HG03066 (cell line): ENCODE data around the gene ZMYND8.
"Not testable (repeated sequence)": the region's sequence is repeated elsewhere in the genome, so short reads cannot be mapped to it uniquely, and the experiment has no call there.

ENCODE experiments used
- ATAC-seq: cut with Tn5 transposase; IDR thresholded peaks from one replicate; pipeline ENCODE4 v1.9.1; 2021; ENCODE audit warnings: low read depth; ENCODE audit not compliant: unreplicated experiment

Gene ZMYND8

GRCh38 chr20:47314647-47315338 lies 41.7 kb downstream of the ZMYND8 start:
- no peak for ATAC-seq

- no peak for ATAC-seq
These were observed 44.4 kb downstream of the ZMYND8 start for GRCh38 chr20:47311967-47312681.

GRCh38 chr20:47311211-47311610 lies 45.3 kb downstream of the ZMYND8 start:
- no peak for ATAC-seq

GRCh38 chr20:47310729-47311128 lies 45.8 kb downstream of the ZMYND8 start:
- ATAC-seq = no peak

GRCh38 chr20:47309806-47310426 lies 46.6 kb downstream of the ZMYND8 start:
- no peak for ATAC-seq

- no peak for ATAC-seq
These were observed 47.1 kb downstream of the ZMYND8 start for GRCh38 chr20:47309394-47309793.

- ATAC-seq = not testable (repeated sequence)
These were observed 48.9 kb downstream of the ZMYND8 start for GRCh38 chr20:47307569-47307968.

GRCh38 chr20:47306755-47307370 lies 49.6 kb downstream of the ZMYND8 start:
- ATAC-seq = no peak

GRCh38 chr20:47306095-47306494 lies 50.4 kb downstream of the ZMYND8 start:
- no peak for ATAC-seq

- ATAC-seq = no peak
These were observed 50.8 kb downstream of the ZMYND8 start for GRCh38 chr20:47305667-47306066.

GRCh38 chr20:47304287-47304686 lies 52.2 kb downstream of the ZMYND8 start:
- ATAC-seq = no peak

- ATAC-seq = no peak
These were observed 52.8 kb downstream of the ZMYND8 start for GRCh38 chr20:47303736-47304135.

GRCh38 chr20:47300071-47300470 lies 56.4 kb downstream of the ZMYND8 start:
- no peak for ATAC-seq

- ATAC-seq = no peak
These were observed 57.9 kb downstream of the ZMYND8 start for GRCh38 chr20:47298624-47299023.

- no peak for ATAC-seq
These were observed 58.8 kb downstream of the ZMYND8 start for GRCh38 chr20:47297746-47298145.

GRCh38 chr20:47296950-47297349 lies 59.5 kb downstream of the ZMYND8 start:
- no peak for ATAC-seq

- ATAC-seq = no peak
These were observed 60.5 kb downstream of the ZMYND8 start for GRCh38 chr20:47295921-47296426.

- no peak for ATAC-seq
These were observed 61.2 kb downstream of the ZMYND8 start for GRCh38 chr20:47295129-47295813.

GRCh38 chr20:47293631-47294030 lies 62.9 kb downstream of the ZMYND8 start:
- no peak for ATAC-seq

GRCh38 chr20:47292581-47292980 lies 63.9 kb downstream of the ZMYND8 start:
- ATAC-seq = no peak
